Measurements from ENCODE around the gene ARID1B. TPM values are rescaled to one million over a fixed set of nuclear protein-coding genes. Genes with fewer than 3 reads are reported as not detected.

ARID1B gene
- total and polyA plus RNA-seq, 7 donors = 8.4 to 115 (median 69.6) TPM

GRCh38 chr6:156948277-156948676, 171.1 kb downstream of the ARID1B start:
- no peak overlapping the region for H3K4me3 ChIP-seq
- no peak overlapping the region for H3K27ac ChIP-seq
- no peaks in the 10 kb centered on the region for H3K9me3 ChIP-seq
- H3K36me3 ChIP-seq = no peaks in the 10 kb centered on the region
- 89 to 94% methylated on average over 6 of the region's 6 CpGs for WGBS, 2 donors
- no peak for DNase-seq
- H3K27me3 ChIP-seq = no peaks in the 10 kb centered on the region
- intact Hi-C loops (cut with DNase I) = no loop called here
- H3K4me1 ChIP-seq = peaks cover 0 to 52% (median 37%) of the 10 kb centered on the region in 4 donors
- TF ChIP-seq EP300 (IDR thresholded peaks at IDR 0.05) (no peak), POLR2A (IDR thresholded peaks at IDR 0.05) (no peak), POLR2AphosphoS5 (IDR thresholded peaks at IDR 0.05) (no peak)
- TF ChIP-seq, protein P1, sequence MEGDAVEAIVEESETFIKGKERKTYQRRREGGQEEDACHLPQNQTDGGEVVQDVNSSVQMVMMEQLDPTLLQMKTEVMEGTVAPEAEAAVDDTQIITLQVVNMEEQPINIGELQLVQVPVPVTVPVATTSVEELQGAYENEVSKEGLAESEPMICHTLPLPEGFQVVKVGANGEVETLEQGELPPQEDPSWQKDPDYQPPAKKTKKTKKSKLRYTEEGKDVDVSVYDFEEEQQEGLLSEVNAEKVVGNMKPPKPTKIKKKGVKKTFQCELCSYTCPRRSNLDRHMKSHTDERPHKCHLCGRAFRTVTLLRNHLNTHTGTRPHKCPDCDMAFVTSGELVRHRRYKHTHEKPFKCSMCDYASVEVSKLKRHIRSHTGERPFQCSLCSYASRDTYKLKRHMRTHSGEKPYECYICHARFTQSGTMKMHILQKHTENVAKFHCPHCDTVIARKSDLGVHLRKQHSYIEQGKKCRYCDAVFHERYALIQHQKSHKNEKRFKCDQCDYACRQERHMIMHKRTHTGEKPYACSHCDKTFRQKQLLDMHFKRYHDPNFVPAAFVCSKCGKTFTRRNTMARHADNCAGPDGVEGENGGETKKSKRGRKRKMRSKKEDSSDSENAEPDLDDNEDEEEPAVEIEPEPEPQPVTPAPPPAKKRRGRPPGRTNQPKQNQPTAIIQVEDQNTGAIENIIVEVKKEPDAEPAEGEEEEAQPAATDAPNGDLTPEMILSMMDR (IDR thresholded peaks at IDR 0.05) = no peak

DNA sequence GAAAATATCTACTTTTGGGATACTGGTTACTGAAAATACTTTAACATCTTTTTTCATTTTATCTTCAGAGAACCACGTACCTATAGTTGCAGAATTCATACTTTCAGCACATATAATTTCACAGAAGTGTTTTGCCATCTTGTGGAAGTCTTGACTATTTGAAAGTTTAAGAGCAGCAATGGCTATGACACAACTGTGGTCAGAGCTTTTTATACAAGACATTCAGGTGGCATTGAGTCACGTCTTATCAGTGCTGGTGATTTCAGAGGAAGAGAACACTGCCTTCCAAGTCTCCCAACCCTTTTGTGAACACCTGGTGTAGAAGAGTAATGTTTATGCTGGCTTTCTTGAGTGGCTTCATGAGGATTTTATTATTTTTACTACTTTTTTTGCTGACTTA, 171.6 kb downstream of the ARID1B start:
- intact Hi-C loops (cut with DNase I) = no loop called here
- TF ChIP-seq POLR2AphosphoS5 (IDR thresholded peaks at IDR 0.05) = no peak
- TF ChIP-seq EP300 (IDR thresholded peaks at IDR 0.05) = no peak
- TF ChIP-seq, protein P1 (IDR thresholded peaks at IDR 0.05) = no peak
- TF ChIP-seq POLR2A (IDR thresholded peaks at IDR 0.05) = no peak
- WGBS, 2 donors = 65 to 80% methylated on average over 2 of the region's 2 CpGs
- Histone ChIP-seq H3K36me3 (no peaks in the 10 kb centered on the region), H3K27ac (peak overlapping the region in 1 of 4 donors; percentile 27), H3K4me1 (peaks cover 0 to 56% (median 42%) of the 10 kb centered on the region in 4 donors), H3K27me3 (no peaks in the 10 kb centered on the region), H3K4me3 (no peak overlapping the region), H3K9me3 (no peaks in the 10 kb centered on the region)
- DNase-seq = no peak

GRCh38 chr6:156949376-156949775, 172.2 kb downstream of the ARID1B start:
- Histone ChIP-seq H3K4me1 (peaks cover 0 to 61% (median 47%) of the 10 kb centered on the region in 4 donors), H3K4me3 (no peak overlapping the region), H3K9me3 (no peaks in the 10 kb centered on the region), H3K27ac (peak overlapping the region in 1 of 4 donors; percentile 27), H3K36me3 (no peaks in the 10 kb centered on the region), H3K27me3 (no peaks in the 10 kb centered on the region)
- WGBS, 2 donors = 40 to 71% methylated on average over 2 of the region's 2 CpGs
- intact Hi-C loops (cut with DNase I) = no loop called here
- DNase-seq = no peak
- TF ChIP-seq EP300 (IDR thresholded peaks at IDR 0.05) = no peak
- no peak for TF ChIP-seq POLR2A (IDR thresholded peaks at IDR 0.05)
- TF ChIP-seq, protein P1 (IDR thresholded peaks at IDR 0.05) = no peak
- TF ChIP-seq POLR2AphosphoS5 (IDR thresholded peaks at IDR 0.05) = no peak

DNA sequence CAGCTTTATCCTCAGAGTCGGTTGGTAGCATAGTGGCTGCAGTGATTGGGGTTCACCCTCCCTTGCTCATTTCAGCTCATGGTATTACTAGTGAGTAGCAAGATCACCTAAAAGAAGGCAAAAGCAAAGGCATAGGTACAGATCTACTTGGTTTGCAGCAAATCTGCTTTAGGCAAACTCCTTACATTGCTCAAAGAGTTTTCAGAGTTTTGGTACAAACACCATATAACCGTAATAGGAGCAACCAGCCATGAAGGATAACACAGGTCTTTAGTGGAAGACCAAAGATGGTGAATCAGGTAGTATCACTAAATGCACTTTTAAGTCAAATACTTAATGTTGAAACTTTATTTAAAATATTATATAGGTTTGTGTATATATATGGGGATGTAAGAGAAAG, 172.9 kb downstream of the ARID1B start:
- no peak for DNase-seq
- intact Hi-C loops (cut with DNase I) = no loop called here
- H3K4me1 ChIP-seq = peaks cover 0 to 67% (median 54%) of the 10 kb centered on the region in 4 donors
- no peaks in the 10 kb centered on the region for H3K27me3 ChIP-seq
- 73 to 97% methylated on average over 2 of the region's 2 CpGs for WGBS, 2 donors
- no peak overlapping the region for H3K4me3 ChIP-seq
- peak overlapping the region in 1 of 4 donors; percentile 27 for H3K27ac ChIP-seq
- no peak for TF ChIP-seq EP300 (IDR thresholded peaks at IDR 0.05)
- no peak for TF ChIP-seq POLR2AphosphoS5 (IDR thresholded peaks at IDR 0.05)
- no peak for TF ChIP-seq POLR2A (IDR thresholded peaks at IDR 0.05)
- TF ChIP-seq, protein P1 (IDR thresholded peaks at IDR 0.05) = no peak
- H3K9me3 ChIP-seq = no peaks in the 10 kb centered on the region
- H3K36me3 ChIP-seq = no peaks in the 10 kb centered on the region

DNA sequence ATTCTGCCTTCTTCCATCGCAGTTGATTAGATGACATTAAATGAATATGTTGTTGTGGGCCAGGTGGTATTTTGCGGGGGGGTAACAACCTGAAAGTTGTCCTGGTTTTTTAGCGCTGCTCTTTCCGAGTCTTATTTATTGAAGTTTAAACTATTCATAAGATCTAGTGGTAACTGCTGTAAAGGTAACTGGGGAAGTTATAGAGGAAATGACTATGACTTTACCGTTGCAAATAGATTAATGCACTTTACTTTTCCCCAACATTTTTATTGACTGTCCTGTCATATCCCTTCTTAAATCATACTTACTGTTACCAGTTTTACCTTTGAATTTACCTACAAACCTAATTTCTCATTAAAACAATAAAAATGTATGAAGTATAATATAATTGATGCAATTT, 173.4 kb downstream of the ARID1B start:
- 76 to 86% methylated on average over 5 of the region's 5 CpGs for WGBS, 2 donors

More for the DNA sequence above, 173.4 kb downstream of the ARID1B start:
- Histone ChIP-seq H3K9me3 (no peaks in the 10 kb centered on the region), H3K4me3 (no peak overlapping the region), H3K27me3 (no peaks in the 10 kb centered on the region), H3K4me1 (peaks cover 0 to 71% (median 58%) of the 10 kb centered on the region in 4 donors), H3K27ac (no peak overlapping the region), H3K36me3 (no peaks in the 10 kb centered on the region)
- no peak for DNase-seq
- intact Hi-C loops (cut with DNase I) = no loop called here
- TF ChIP-seq EP300 (IDR thresholded peaks at IDR 0.05) (no peak), POLR2AphosphoS5 (IDR thresholded peaks at IDR 0.05) (no peak), POLR2A (IDR thresholded peaks at IDR 0.05) (no peak)
- TF ChIP-seq, protein P1 (IDR thresholded peaks at IDR 0.05) = no peak
